ENCODE data around the gene TNS1. TPM values are rescaled to one million over a fixed set of nuclear protein-coding genes. Genes with fewer than 3 reads are reported as not detected.

Gene TNS1
- total and polyA plus RNA-seq, 10 of the 15 experiments (the other 5 are each of a cell fraction or from before 2014, with no cell fraction given) = 0.05 to 0.44 TPM; not detected in 8

DNA sequence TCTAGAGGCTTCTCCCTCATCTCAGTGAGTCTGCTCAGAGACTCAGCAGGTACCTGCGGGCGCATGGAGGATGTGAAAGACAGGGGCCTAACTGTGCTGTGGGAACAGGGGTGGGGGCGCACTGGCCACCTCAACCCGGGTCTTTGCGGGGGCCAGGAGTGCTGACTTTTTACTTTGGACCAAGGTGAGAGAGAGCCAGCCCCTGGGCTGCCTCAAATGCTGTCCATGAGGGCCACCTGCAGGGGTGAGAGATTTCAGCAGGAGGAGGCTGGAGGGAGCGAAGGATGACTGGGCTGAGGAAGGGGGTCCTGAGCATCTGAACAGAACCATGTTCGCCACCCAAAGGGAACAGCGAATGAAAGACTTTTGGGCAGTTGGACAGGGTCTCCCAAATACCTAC is 129.4 kb downstream of the TNS1 start:
- in situ Hi-C loops (cut with MboI) (no loop called here), intact Hi-C loops (cut with micrococcal nuclease; ENCODE audit: unreplicated experiment) (no loop called here)
- Histone ChIP-seq H3K36me3 (ENCODE audit: control insufficient read depth in 2 of 2, insufficient read depth in 2 of 2, low read length in 1 of 2) (no peaks in the 10 kb centered on the region), H2AFZ (ENCODE audit: control insufficient read depth, low read depth, low read length) (no peak overlapping the region), H3K27ac (ENCODE audit: control insufficient read depth, insufficient read depth) (no peak overlapping the region), H4K20me1 (ENCODE audit: control insufficient read depth, insufficient read depth) (no peaks in the 10 kb centered on the region), H3K9me3 (replicated peaks; ENCODE audit: control insufficient read depth, insufficient read depth, low read length) (no peaks in the 10 kb centered on the region), H3K4me2 (ENCODE audit: control insufficient read depth, insufficient read depth) (no peak overlapping the region), H3K27me3 (replicated peaks in 1 of 2; ENCODE audit: control insufficient read depth in 2 of 2, insufficient read depth in 2 of 2, low read length in 1 of 2) (peaks cover 0 to 2% of the 10 kb centered on the region in 2 experiments; a peak in 1 of 4 replicates), H3K9ac (ENCODE audit: control insufficient read depth, insufficient read depth, low read length) (no peak overlapping the region), H3K79me2 (ENCODE audit: control insufficient read depth, insufficient read depth, low read length) (no peaks in the 10 kb centered on the region), H3K4me3 (no peak overlapping the region), H3K4me1 (ENCODE audit: control insufficient read depth, insufficient read depth, low read length) (no peaks in the 10 kb centered on the region)
- ChIA-PET SMC1A (ENCODE audit: uncharacterized antibody, unreplicated experiment) (no interaction called here), POLR2A (no interaction called here), RAD21 (ENCODE audit: unreplicated experiment) (no interaction called here), CTCF (interaction anchor here (1.0 kb wide), 1 partner anchor 83 kb away, joined by 3 read pairs; no protein-coding TSS in a partner anchor)
- no TSS peak for BruUV-seq (replicated peaks)
- WGBS (ENCODE audit: insufficient coverage, insufficient replicate concordance, low lambda C conversion rate, missing lambda C conversion rate) = 51% methylated on average over 8 of the region's 8 CpGs
- DNase-seq (ENCODE audit: low read depth, low spot score) = no peak
- no peak for ATAC-seq
- no peak for TF ChIP-seq ATF7 (IDR thresholded peaks at IDR 0.05; ENCODE audit: low read depth)
- TF ChIP-seq IKZF2 (IDR thresholded peaks at IDR 0.05) = no peak
- no peak for TF ChIP-seq NKRF (conservative IDR thresholded peaks at IDR 0.05)
- TF ChIP-seq, protein P1, sequence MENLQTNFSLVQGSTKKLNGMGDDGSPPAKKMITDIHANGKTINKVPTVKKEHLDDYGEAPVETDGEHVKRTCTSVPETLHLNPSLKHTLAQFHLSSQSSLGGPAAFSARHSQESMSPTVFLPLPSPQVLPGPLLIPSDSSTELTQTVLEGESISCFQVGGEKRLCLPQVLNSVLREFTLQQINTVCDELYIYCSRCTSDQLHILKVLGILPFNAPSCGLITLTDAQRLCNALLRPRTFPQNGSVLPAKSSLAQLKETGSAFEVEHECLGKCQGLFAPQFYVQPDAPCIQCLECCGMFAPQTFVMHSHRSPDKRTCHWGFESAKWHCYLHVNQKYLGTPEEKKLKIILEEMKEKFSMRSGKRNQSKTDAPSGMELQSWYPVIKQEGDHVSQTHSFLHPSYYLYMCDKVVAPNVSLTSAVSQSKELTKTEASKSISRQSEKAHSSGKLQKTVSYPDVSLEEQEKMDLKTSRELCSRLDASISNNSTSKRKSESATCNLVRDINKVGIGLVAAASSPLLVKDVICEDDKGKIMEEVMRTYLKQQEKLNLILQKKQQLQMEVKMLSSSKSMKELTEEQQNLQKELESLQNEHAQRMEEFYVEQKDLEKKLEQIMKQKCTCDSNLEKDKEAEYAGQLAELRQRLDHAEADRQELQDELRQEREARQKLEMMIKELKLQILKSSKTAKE (IDR thresholded peaks at IDR 0.05; ENCODE audit: low read depth, poor library complexity, severe bottlenecking) = no peak
- no peak for TF ChIP-seq MLLT1 (IDR thresholded peaks at IDR 0.05)
- TF ChIP-seq GATAD2B (conservative IDR thresholded peaks at IDR 0.05; ENCODE audit: low read depth) = no peak
- no peak for TF ChIP-seq SIN3A (IDR thresholded peaks at IDR 0.05; ENCODE audit: low read depth, low read length)
- TF ChIP-seq ZBED1 (IDR thresholded peaks at IDR 0.05; ENCODE audit: borderline replicate concordance) = no peak
- no peak for TF ChIP-seq ETV6 (conservative IDR thresholded peaks at IDR 0.05 in 1 of 2, IDR thresholded peaks at IDR 0.05 in 1 of 2; ENCODE audit: borderline replicate concordance in 1 of 2, low read depth in 1 of 2)
- no peak for FAIRE-seq
